A549 (cell line): ENCODE results near the gene RNF215.

Source experiments
- CTCF ChIP-seq: fragments of >200 bp; sonication (Bioruptor Twin); formaldehyde crosslinking; IDR thresholded peaks from 3 replicates; pipeline ENCODE4 v1.5.1; 2016
- HMGXB4 ChIP-seq: fragments of 250-450 bp; sonication (Bioruptor Pico); IDR thresholded peaks from 2 replicates; pipeline ENCODE4 v1.5.0; 2021; ENCODE audit warnings: mild to moderate bottlenecking, moderate library complexity, borderline replicate concordance
- KDM5A ChIP-seq: fragments of 200-600 bp; sonication (generic); IDR thresholded peaks from 2 replicates; pipeline ENCODE4 v1.6.1; 2016; ENCODE audit warnings: antibody characterized with exemption, mild to moderate bottlenecking

- TF ChIP-seq CTCF (no peak), HMGXB4 (CRISPR knock-in tag) (no peak), KDM5A (no peak)
Observed at GRCh38 chr22:30429887-30430286, 42.7 kb upstream of the RNF215 start.
